OCI-LY1 (cell line): ENCODE measurements around the gene CCL2.

Experiments
- CTCF ChIP-seq: fragments of 200-600 bp; sonication (generic), shearing (Covaris generic); IDR thresholded peaks from 2 replicates; pipeline ENCODE4 v1.5.1; 2017; ENCODE audit warnings: mild to moderate bottlenecking, antibody characterized with exemption, low read length, moderate library complexity, mixed read lengths
- EZH2 ChIP-seq: fragments of 200-600 bp; sonication (generic), shearing (Covaris generic); IDR thresholded peaks from 2 replicates; pipeline ENCODE4 v1.8.0; 2017; ENCODE audit warnings: borderline replicate concordance, mixed run types, mild to moderate bottlenecking, antibody characterized with exemption, low read length, moderate library complexity, mixed read lengths

GRCh38 chr17:34249061-34249460 lies 6.0 kb upstream of the CCL2 start:
- TF ChIP-seq CTCF (no peak), EZH2 (no peak)
